Measurements from ENCODE around the gene FLVCR2. TPM values are rescaled to one million over a fixed set of nuclear protein-coding genes. Genes with fewer than 3 reads are reported as not detected.
"Not testable (repeated sequence)": the region's sequence is repeated elsewhere in the genome, so short reads cannot be mapped to it uniquely, and the experiment has no call there.

FLVCR2 gene
- total RNA-seq, 1 experiment from 2014 or later = 6.6 TPM

GRCh38 chr14:75600100-75600499 is 21.7 kb downstream of the FLVCR2 start:
- POLR2A ChIA-PET; ATAC-seq; H3K27me3 Mint-ChIP-seq (ENCODE audit: low read depth); DNase-seq (ENCODE audit: low spot score); H3K27ac Mint-ChIP-seq; H3K4me3 Mint-ChIP-seq; H3K36me3 Mint-ChIP-seq: not testable (repeated sequence)
- CTCF ChIA-PET = interaction anchor here (1.1 kb wide), 1 partner anchor 54 kb away, joined by 3 read pairs; no protein-coding TSS in a partner anchor
- Mint-ChIP-seq H3K4me1 (peaks cover 25% of the 10 kb centered on the region), H3K9me3 (peaks cover 12% of the 10 kb centered on the region)

GRCh38 chr14:75601061-75601460 is 22.6 kb downstream of the FLVCR2 start:
- H3K36me3 Mint-ChIP-seq; H3K27ac Mint-ChIP-seq; ATAC-seq; H3K27me3 Mint-ChIP-seq (ENCODE audit: low read depth); DNase-seq (ENCODE audit: low spot score); POLR2A ChIA-PET; H3K4me3 Mint-ChIP-seq: not testable (repeated sequence)
- H3K9me3 Mint-ChIP-seq = peaks cover 12% of the 10 kb centered on the region
- peaks cover 25% of the 10 kb centered on the region for H3K4me1 Mint-ChIP-seq
- CTCF ChIA-PET = interaction anchor here (1.1 to 1.2 kb wide), 2 partner anchors 40 to 53 kb away, joined by 3 read pairs; no protein-coding TSS in a partner anchor

GRCh38 chr14:75602503-75602902 is 24.1 kb downstream of the FLVCR2 start:
- Mint-ChIP-seq H3K27me3 (ENCODE audit: low read depth) (no peaks in the 10 kb centered on the region), H3K4me3 (no peak overlapping the region), H3K36me3 (no peaks in the 10 kb centered on the region), H3K4me1 (peaks cover 25% of the 10 kb centered on the region), H3K27ac (no peak overlapping the region), H3K9me3 (peaks cover 12% of the 10 kb centered on the region)
- CTCF ChIA-PET = interaction anchor here (1.2 to 2.0 kb wide), 2 partner anchors 25 to 41 kb away, joined by 3 to 7 read pairs; no protein-coding TSS in a partner anchor
- ATAC-seq (no peak), DNase-seq (ENCODE audit: low spot score) (no peak)
- POLR2A ChIA-PET = no interaction called here
- TF ChIP-seq MLX (CRISPR knock-in tag; IDR thresholded peaks at IDR 0.05) (no peak), ZSCAN18 (CRISPR knock-in tag; IDR thresholded peaks at IDR 0.05) (no peak), NFE2L1 (CRISPR knock-in tag; IDR thresholded peaks at IDR 0.05) (no peak), ZNF263 (CRISPR knock-in tag; IDR thresholded peaks at IDR 0.05; ENCODE audit: low read depth) (no peak), ZBTB43 (CRISPR knock-in tag; IDR thresholded peaks at IDR 0.05) (no peak), CBFB (CRISPR knock-in tag; IDR thresholded peaks at IDR 0.05; ENCODE audit: low read depth) (no peak), ATF6 (CRISPR knock-in tag; IDR thresholded peaks at IDR 0.05) (no peak), ERG (CRISPR knock-in tag; IDR thresholded peaks at IDR 0.05) (no peak), RELA (CRISPR knock-in tag; IDR thresholded peaks at IDR 0.05; ENCODE audit: borderline replicate concordance) (no peak), SMAD3 (CRISPR knock-in tag; IDR thresholded peaks at IDR 0.05; ENCODE audit: borderline replicate concordance) (no peak), ATF2 (CRISPR knock-in tag; IDR thresholded peaks at IDR 0.05; ENCODE audit: borderline replicate concordance, low read depth) (no peak), GRHL2 (CRISPR knock-in tag; IDR thresholded peaks at IDR 0.05; ENCODE audit: insufficient replicate concordance, severe bottlenecking) (no peak), ZNF423 (CRISPR knock-in tag; IDR thresholded peaks at IDR 0.05) (no peak)
